ENCODE data around the gene MC1R. TPM values are rescaled to one million over a fixed set of nuclear protein-coding genes. Genes with fewer than 3 reads are reported as not detected.

The MC1R gene
- total and polyA plus RNA-seq, 10 of the 15 experiments (the other 5 are each of a cell fraction or from before 2014, with no cell fraction given): 0.06 to 2.3 (median 0.45) TPM

- no peak overlapping the region for H3K27ac ChIP-seq (ENCODE audit: control insufficient read depth, insufficient read depth)
- no peak for TF ChIP-seq PBX3 (IDR thresholded peaks at IDR 0.05; ENCODE audit: insufficient replicate concordance, low read depth, low read length)
- TF ChIP-seq ATF7 (IDR thresholded peaks at IDR 0.05; ENCODE audit: low read depth): no peak
- no peak for TF ChIP-seq BCL11A (IDR thresholded peaks at IDR 0.05; ENCODE audit: low read depth, low read length)
- TF ChIP-seq EED (IDR thresholded peaks at IDR 0.05; ENCODE audit: low read depth): no peak
- no peak for TF ChIP-seq CBFB (IDR thresholded peaks at IDR 0.05; ENCODE audit: low read depth)
- no peak for TF ChIP-seq ATF2 (IDR thresholded peaks at IDR 0.05; ENCODE audit: low read length)
- TF ChIP-seq RCOR1 (conservative IDR thresholded peaks at IDR 0.05; ENCODE audit: low read depth, low read length): no peak
- TF ChIP-seq RAD51 (IDR thresholded peaks at IDR 0.05): no peak
- no peak for TF ChIP-seq SP1 (IDR thresholded peaks at IDR 0.05; ENCODE audit: low read depth, low read length)
- no peak for TF ChIP-seq NFYB (IDR thresholded peaks at IDR 0.05; ENCODE audit: insufficient read depth, low read depth, low read length)
- TF ChIP-seq ZNF207 (IDR thresholded peaks at IDR 0.05; ENCODE audit: borderline replicate concordance): no peak
- no peak for TF ChIP-seq JUND (IDR thresholded peaks at IDR 0.05; ENCODE audit: low read depth, low read length)
- TF ChIP-seq SMAD5 (IDR thresholded peaks at IDR 0.05; ENCODE audit: low read depth): no peak
- TF ChIP-seq BCL3 (IDR thresholded peaks at IDR 0.05; ENCODE audit: borderline replicate concordance, insufficient read depth, low read depth, low read length, poor library complexity, severe bottlenecking): no peak
- H3K36me3 ChIP-seq (ENCODE audit: control insufficient read depth in 2 of 2, insufficient read depth in 2 of 2, low read length in 1 of 2): no peaks in the 10 kb centered on the region
- H4K20me1 ChIP-seq (ENCODE audit: control insufficient read depth, insufficient read depth): no peaks in the 10 kb centered on the region
- ChIA-PET CTCF (no interaction called here), RAD21 (ENCODE audit: unreplicated experiment) (no interaction called here), SMC1A (ENCODE audit: uncharacterized antibody, unreplicated experiment) (no interaction called here), POLR2A (no interaction called here)
- no peak overlapping the region for H3K9ac ChIP-seq (ENCODE audit: control insufficient read depth, insufficient read depth, low read length)
- no peak for FAIRE-seq
- WGBS (ENCODE audit: insufficient coverage, insufficient replicate concordance, low lambda C conversion rate, missing lambda C conversion rate): 67% methylated on average over 11 of the region's 14 CpGs
- intact Hi-C loops (cut with micrococcal nuclease; ENCODE audit: unreplicated experiment): no loop called here
- H3K9me3 ChIP-seq (replicated peaks; ENCODE audit: control insufficient read depth, insufficient read depth, low read length): no peaks in the 10 kb centered on the region
- in situ Hi-C loops (cut with MboI): no loop called here
- ATAC-seq: no peak
- no peaks in the 10 kb centered on the region for H3K27me3 ChIP-seq (replicated peaks in 1 of 2; ENCODE audit: control insufficient read depth in 2 of 2, insufficient read depth in 2 of 2, low read length in 1 of 2)
- no peak overlapping the region for H2AFZ ChIP-seq (ENCODE audit: control insufficient read depth, low read depth, low read length)
- no peaks in the 10 kb centered on the region for H3K4me1 ChIP-seq (ENCODE audit: control insufficient read depth, insufficient read depth, low read length)
- DNase-seq (ENCODE audit: low read depth, low spot score): no peak
- H3K79me2 ChIP-seq (ENCODE audit: control insufficient read depth, insufficient read depth, low read length): no peaks in the 10 kb centered on the region
- H3K4me2 ChIP-seq (ENCODE audit: control insufficient read depth, insufficient read depth): no peak overlapping the region
- no peak overlapping the region for H3K4me3 ChIP-seq
- no TSS peak for BruUV-seq (replicated peaks)
Observed at GRCh38 chr16:89936508-89936907, 17.8 kb downstream of the MC1R start.
